ENCODE results near the gene DLEC1.
"Not testable (repeated sequence)": the region's sequence is repeated elsewhere in the genome, so short reads cannot be mapped to it uniquely, and the experiment has no call there.

The DLEC1 gene

DNA sequence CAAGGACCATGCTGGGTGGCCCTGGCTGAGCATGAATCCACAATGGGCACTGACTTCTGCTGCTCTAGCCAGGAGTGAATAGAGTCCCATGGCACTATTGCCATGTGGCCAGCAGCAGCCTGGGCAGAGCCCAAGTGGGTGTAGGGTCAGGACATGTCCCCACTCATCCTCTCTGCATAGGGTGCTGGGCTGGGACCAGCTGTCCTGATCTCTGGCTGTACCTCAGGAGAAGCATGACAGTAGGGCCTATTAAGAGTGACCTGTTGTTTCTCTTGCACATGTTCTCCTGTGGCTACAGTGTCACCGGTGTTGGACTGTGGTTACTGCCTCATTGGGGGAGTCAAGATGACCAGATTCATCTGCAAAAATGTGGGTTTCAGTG is 46.9 kb downstream of the DLEC1 start:
- Histone ChIP-seq H2AFZ (ENCODE audit: low read depth, low read length) (no peak overlapping the region), H3K27ac (ENCODE audit: low read length) (no peak overlapping the region), H3K36me3 (ENCODE audit: insufficient read depth, low read length) (no peaks in the 10 kb centered on the region), H3K4me2 (ENCODE audit: insufficient read depth, low read length) (no peak overlapping the region), H3K9ac (ENCODE audit: low read depth, low read length) (no peak overlapping the region), H3K79me2 (ENCODE audit: insufficient read depth, low read length) (no peaks in the 10 kb centered on the region), H3K4me3 (ENCODE audit: low read depth in 1 of 2, low read length in 2 of 2) (no peak overlapping the region), H3K27me3 (ENCODE audit: insufficient read depth, low read length, poor library complexity) (no peaks in the 10 kb centered on the region), H4K20me1 (ENCODE audit: insufficient read depth, low read length) (no peaks in the 10 kb centered on the region), H3K4me1 (ENCODE audit: insufficient read depth, low read length) (no peaks in the 10 kb centered on the region), H3K9me3 (ENCODE audit: insufficient read depth, low read length, severe bottlenecking) (peaks cover 4% of the 10 kb centered on the region)
- TF ChIP-seq CTCF (IDR thresholded peaks at IDR 0.05; ENCODE audit: borderline replicate concordance, extremely low read depth, low read length, poor library complexity, severe bottlenecking) = no peak
- TF ChIP-seq EZH2 (IDR thresholded peaks at IDR 0.05; ENCODE audit: borderline replicate concordance, low read depth, low read length, severe bottlenecking) = no peak
- no peak for ATAC-seq (ENCODE audit: insufficient read depth, low read depth)
- no peak for DNase-seq

GRCh38 chr3:38086496-38086895 is 47.5 kb downstream of the DLEC1 start:
- Histone ChIP-seq H3K9me3 (ENCODE audit: insufficient read depth, low read length, severe bottlenecking) (peaks cover 4% of the 10 kb centered on the region), H3K4me2 (ENCODE audit: insufficient read depth, low read length) (no peak overlapping the region), H3K4me1 (ENCODE audit: insufficient read depth, low read length) (no peaks in the 10 kb centered on the region), H3K79me2 (ENCODE audit: insufficient read depth, low read length) (no peaks in the 10 kb centered on the region), H3K36me3 (ENCODE audit: insufficient read depth, low read length) (no peaks in the 10 kb centered on the region), H3K27me3 (ENCODE audit: insufficient read depth, low read length, poor library complexity) (no peaks in the 10 kb centered on the region), H4K20me1 (ENCODE audit: insufficient read depth, low read length) (no peaks in the 10 kb centered on the region), H2AFZ (ENCODE audit: low read depth, low read length) (no peak overlapping the region), H3K4me3 (ENCODE audit: low read depth in 1 of 2, low read length in 2 of 2) (no peak overlapping the region), H3K27ac (ENCODE audit: low read length) (no peak overlapping the region), H3K9ac (ENCODE audit: low read depth, low read length) (no peak overlapping the region)
- DNase-seq (no peak), ATAC-seq (ENCODE audit: insufficient read depth, low read depth) (no peak)
- TF ChIP-seq CTCF (IDR thresholded peaks at IDR 0.05; ENCODE audit: borderline replicate concordance, extremely low read depth, low read length, poor library complexity, severe bottlenecking) (no peak), EZH2 (IDR thresholded peaks at IDR 0.05; ENCODE audit: borderline replicate concordance, low read depth, low read length, severe bottlenecking) (no peak)

- H3K9ac ChIP-seq (ENCODE audit: low read depth, low read length); H3K4me2 ChIP-seq (ENCODE audit: insufficient read depth, low read length); H3K4me3 ChIP-seq (ENCODE audit: low read depth in 1 of 2, low read length in 2 of 2); H3K79me2 ChIP-seq (ENCODE audit: insufficient read depth, low read length); DNase-seq; H3K4me1 ChIP-seq (ENCODE audit: insufficient read depth, low read length); H3K36me3 ChIP-seq (ENCODE audit: insufficient read depth, low read length); H3K9me3 ChIP-seq (ENCODE audit: insufficient read depth, low read length, severe bottlenecking); ATAC-seq (ENCODE audit: insufficient read depth, low read depth); H4K20me1 ChIP-seq (ENCODE audit: insufficient read depth, low read length); H3K27me3 ChIP-seq (ENCODE audit: insufficient read depth, low read length, poor library complexity); H2AFZ ChIP-seq (ENCODE audit: low read depth, low read length); H3K27ac ChIP-seq (ENCODE audit: low read length): not testable (repeated sequence)
Observed at GRCh38 chr3:38087278-38087677, 48.3 kb downstream of the DLEC1 start.

DNA sequence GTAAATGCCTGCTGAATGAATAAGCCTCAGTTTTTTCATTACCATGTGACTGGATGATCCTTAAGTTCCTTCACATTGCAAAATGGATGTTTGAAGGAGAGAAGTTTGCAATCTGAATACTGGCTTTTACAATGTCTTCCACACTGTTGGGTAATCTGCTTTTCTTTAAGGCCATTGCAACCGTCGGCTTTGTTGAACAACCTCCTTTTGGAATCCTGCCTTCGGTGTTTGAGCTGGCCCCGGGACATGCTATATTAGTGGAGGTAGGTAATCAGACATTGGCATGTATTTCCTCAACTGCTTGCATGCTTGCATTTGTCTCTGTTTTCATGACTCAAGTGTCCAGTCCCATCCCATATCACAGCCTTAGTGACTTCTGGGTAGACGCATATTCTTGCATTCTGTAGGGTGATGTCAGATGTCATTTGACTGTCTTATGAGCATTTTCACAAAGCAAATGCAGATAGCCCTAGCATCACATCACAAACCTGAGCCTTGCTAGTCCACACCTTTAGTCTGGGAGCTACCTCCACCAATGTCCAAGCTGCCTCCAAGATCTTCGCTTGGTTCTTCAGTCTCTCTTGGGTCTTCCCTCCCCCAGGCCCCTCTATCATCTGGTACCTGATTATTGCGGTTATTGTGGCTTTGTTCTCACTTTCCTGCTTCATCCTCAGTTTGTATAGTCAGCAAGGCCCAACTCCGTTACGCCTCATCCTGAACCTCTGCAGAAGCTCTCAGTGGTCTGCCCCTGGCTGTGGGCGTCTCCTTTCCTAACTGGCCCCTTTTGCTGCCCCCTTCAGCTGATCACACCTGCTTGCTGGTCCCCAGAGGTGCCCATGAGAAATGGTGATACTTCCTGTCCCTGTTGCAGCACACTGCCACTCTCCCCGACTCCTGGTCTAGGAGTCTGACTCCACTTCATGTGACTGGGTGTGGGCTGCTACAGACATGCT is 49.4 kb downstream of the DLEC1 start:
- no peaks in the 10 kb centered on the region for H3K36me3 ChIP-seq (ENCODE audit: insufficient read depth, low read length)
- H3K4me1 ChIP-seq (ENCODE audit: insufficient read depth, low read length) = no peaks in the 10 kb centered on the region
- no peak overlapping the region for H3K27ac ChIP-seq (ENCODE audit: low read length)
- H3K9me3 ChIP-seq (ENCODE audit: insufficient read depth, low read length, severe bottlenecking) = peaks cover 4% of the 10 kb centered on the region
- H4K20me1 ChIP-seq (ENCODE audit: insufficient read depth, low read length) = no peaks in the 10 kb centered on the region
- no peak overlapping the region for H3K9ac ChIP-seq (ENCODE audit: low read depth, low read length)
- H3K27me3 ChIP-seq (ENCODE audit: insufficient read depth, low read length, poor library complexity) = no peaks in the 10 kb centered on the region
- H3K4me2 ChIP-seq (ENCODE audit: insufficient read depth, low read length) = no peak overlapping the region
- TF ChIP-seq EZH2 (IDR thresholded peaks at IDR 0.05; ENCODE audit: borderline replicate concordance, low read depth, low read length, severe bottlenecking) = no peak
- no peak for TF ChIP-seq CTCF (IDR thresholded peaks at IDR 0.05; ENCODE audit: borderline replicate concordance, extremely low read depth, low read length, poor library complexity, severe bottlenecking)
- H2AFZ ChIP-seq (ENCODE audit: low read depth, low read length) = no peak overlapping the region
- no peak for DNase-seq
- H3K4me3 ChIP-seq (ENCODE audit: low read depth in 1 of 2, low read length in 2 of 2) = no peak overlapping the region
- no peaks in the 10 kb centered on the region for H3K79me2 ChIP-seq (ENCODE audit: insufficient read depth, low read length)
- no peak for ATAC-seq (ENCODE audit: insufficient read depth, low read depth)
